Glomerular visceral epithelial cell (primary cell): ENCODE measurements around the gene CPTP.
"Not testable (repeated sequence)": the region's sequence is repeated elsewhere in the genome, so short reads cannot be mapped to it uniquely, and the experiment has no call there.

Source experiments
- DNase-seq: peaks from one replicate; pipeline ENCODE4 v3.0.0-alpha.2; 2016; ENCODE audit errors: extremely low spot score

CPTP gene

DNA sequence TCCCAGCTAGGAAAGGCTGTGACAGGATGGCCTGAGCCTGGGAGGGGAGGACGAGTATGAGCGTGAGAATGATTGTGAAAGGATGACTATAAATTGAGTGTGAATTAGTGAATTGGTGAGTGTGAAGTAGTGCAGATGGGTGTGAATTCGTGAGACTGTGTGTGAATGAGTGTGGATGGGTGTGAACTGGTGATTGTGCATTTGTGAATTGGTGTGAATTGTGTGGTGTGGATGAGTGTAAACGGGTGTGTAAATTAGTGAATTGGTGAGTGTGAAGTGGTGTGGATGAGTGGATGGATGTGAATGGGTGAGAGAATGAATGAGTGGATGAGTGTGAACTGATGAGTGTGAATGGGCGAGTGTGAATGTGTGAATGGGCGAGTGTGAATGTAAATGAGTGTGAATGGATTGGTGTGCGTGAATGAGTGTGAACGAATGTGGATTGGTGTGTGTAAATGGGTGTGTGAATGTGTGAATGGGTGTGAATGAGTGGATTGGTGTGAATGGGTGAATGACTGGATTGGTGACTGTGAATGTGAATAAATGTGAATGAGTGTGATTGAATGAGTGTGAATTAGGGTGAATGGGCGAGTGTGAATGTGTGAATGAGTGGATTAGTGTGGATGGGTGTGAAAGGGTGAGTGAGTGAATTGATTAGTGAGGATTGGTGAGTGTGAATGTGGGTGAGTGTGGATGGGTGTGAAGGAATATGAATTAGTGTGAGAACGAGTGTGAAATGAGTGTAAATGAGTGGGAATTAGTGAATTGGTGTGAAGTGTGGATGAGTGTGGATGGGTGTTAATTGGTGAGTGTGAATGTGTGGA lies 41.5 kb downstream of the CPTP start:
- DNase-seq, result no peak

DNA sequence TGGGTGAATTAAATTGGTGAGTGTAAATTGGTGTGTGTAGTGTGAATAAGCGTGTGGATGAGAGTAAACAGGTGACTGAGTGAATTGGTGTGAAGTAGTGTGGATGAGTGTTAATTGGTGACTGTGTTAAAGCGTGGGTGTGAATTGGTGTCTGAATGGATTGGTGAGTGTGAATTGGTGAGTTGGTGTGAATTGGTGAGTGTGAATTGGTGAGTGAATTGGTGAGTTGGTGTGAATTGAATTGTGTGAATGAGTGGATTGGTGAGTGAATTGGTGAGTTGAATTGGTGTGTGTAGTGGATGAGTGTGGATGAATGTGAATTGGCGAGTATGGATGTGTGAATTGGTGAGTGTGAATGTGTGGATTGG lies 42.1 kb downstream of the CPTP start:
- no peak for DNase-seq

GRCh38 chr1:1367315-1367714 lies 42.7 kb downstream of the CPTP start:
- no peak for DNase-seq

GRCh38 chr1:1370094-1370493 lies 45.5 kb downstream of the CPTP start:
- not testable (repeated sequence) for DNase-seq

DNA sequence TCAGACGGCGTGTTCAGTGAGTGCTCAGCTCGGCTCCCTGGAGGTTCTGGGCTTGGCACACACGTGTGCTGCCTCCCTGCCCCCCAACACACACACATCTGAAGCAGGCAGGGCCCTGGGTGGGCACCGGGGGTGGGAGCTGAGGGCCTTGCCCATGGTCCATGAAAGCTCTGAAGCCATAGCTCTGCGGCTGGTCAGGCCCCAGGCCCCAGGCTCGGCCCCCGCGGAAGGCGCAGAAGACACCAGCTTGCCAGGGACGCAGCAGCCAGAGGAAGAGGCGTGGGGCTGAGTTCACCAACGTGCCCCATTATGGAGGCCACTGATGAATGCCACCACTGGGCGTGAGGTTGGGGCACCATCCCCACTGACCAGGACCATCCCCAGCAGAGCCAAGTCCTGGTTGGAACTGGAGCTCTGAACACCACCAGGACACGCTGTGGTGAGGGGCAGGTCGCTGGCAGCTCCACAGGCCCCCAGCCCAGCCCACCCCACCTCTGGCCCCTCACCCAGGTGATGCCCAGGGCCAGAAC lies 46.2 kb downstream of the CPTP start:
- no peak for DNase-seq

DNA sequence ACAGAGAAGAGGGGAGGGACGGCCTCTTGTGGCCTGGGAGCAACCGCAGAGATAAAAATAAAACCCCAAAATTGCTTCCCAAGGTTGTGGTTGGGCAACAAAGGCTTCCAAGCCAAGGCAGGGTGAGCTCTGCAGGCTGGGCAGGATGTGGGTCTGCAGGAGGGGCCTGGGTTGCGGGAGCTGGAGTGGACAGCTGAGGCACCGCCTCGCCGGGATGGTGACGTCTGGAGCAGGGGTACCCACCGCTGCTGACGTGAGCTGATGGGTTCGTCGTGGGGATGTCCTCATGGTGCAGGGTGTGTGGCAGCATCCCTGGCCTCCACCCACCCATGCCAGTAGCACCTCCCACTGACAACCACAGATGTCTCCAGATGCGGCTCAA lies 46.8 kb downstream of the CPTP start:
- DNase-seq, result no peak

- peak; percentile 76 for DNase-seq
These were observed 47.4 kb downstream of the CPTP start for GRCh38 chr1:1371746-1372711.

- no peak for DNase-seq
These were observed 48.6 kb downstream of the CPTP start for GRCh38 chr1:1373051-1373814.

- DNase-seq, result no peak
These were observed 49.4 kb downstream of the CPTP start for GRCh38 chr1:1373815-1374588.

GRCh38 chr1:1374589-1374928 lies 50.0 kb downstream of the CPTP start:
- DNase-seq, result no peak

GRCh38 chr1:1374929-1375662 lies 50.5 kb downstream of the CPTP start, which contains the start of gene AURKAIP1:
Gene AURKAIP1 (minus strand): TSS chr1:1375207. CDS start chr1:1374756, 451 bp downstream.
- DNase-seq, result peak; percentile 100

DNA sequence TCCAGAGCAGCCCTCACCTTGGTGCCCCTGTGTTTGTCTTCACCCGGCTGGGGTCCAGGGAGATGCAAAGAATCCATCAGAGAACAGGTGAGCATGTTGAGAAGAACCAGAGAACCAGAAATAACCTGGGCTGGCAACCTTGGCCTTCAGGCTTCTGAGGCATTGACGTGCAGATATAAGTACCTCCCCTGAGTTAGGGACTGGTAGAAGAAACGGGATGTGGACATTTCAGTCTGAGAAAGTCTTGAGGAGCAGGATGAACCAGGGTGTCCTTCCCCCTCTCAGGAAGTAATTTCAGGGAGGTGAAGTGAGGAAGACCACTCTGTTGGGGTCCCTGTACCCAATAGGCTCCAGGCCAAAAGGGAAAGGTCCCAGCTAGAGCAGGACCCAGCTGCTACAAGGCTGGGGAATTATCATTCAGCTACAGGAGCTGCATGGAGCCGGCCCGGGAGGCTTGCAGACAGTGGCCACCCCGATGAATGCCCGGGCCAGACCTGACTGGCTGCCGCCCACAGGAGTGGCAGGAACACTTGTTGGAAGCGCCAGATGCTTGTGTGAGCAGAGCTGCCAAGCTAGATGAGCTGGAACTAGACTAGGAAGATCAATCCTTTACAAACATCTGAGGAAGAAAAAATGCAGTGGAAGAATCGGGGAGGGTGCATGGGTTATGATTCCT lies 52.1 kb downstream of the CPTP start:
- no peak for DNase-seq

DNA sequence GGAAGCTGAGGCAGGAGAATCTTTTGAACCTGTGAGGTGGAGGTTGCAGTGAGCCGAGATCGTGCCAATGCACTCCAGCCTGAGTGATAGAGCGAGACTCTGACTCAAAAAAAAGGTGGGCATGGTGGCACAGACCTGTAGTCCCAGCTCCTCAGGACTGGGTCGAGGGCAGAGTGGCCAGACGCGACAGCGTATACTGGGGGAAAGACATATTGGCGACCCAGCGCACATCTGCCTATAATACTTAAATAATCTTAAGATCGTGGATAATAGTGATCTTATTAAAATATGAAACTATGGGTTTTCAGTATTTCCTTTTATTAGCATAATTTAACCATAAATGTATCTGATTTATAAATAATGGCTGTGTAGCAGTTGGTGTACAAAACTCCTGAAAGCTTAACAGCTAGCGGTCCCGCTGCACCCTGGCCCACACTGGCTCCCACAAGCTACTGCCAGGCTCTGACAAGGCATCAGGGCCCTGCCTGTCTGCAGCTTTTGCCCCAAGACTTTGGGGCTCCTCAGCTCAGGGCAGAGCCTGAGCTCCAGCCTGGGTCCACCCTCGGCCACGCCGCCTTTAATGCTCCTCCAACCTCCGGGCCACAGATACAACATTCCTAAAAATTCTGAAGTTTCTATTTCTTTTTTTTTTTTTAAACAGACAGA lies 53.1 kb downstream of the CPTP start:
- no peak for DNase-seq
